HUES48 (cell line): Measurements from ENCODE around the gene SLC35B2.

Experiments used
- H3K27ac ChIP-seq: one replicate; pipeline ENCODE4 v1.7.0; 2013; ENCODE audit warnings: low read depth, low read length, inconsistent platforms
- H3K27me3 ChIP-seq: 2 replicates; pipeline ENCODE4 v1.6.1; 2013; ENCODE audit warnings: mild to moderate bottlenecking, low read length; ENCODE audit not compliant: control insufficient read depth, insufficient read depth
- H3K36me3 ChIP-seq: 2 replicates; pipeline ENCODE4 v1.6.1; 2013; ENCODE audit warnings: low read length; ENCODE audit not compliant: control insufficient read depth, insufficient read depth
- H3K4me1 ChIP-seq: 2 replicates; pipeline ENCODE4 v1.6.1; 2013; ENCODE audit warnings: mild to moderate bottlenecking, low read length; ENCODE audit not compliant: control insufficient read depth, insufficient read depth
- H3K4me3 ChIP-seq: 2 replicates; pipeline ENCODE4 v1.5.1; 2013; ENCODE audit warnings: mild to moderate bottlenecking, low read depth, low read length
- H3K9ac ChIP-seq: 2 replicates; pipeline ENCODE4 v1.6.1; 2013; ENCODE audit warnings: mild to moderate bottlenecking, low read depth, low read length, moderate library complexity
- H3K9me3 ChIP-seq: 2 replicates; pipeline ENCODE4 v1.6.1; 2013; ENCODE audit warnings: low read length; ENCODE audit not compliant: control insufficient read depth, insufficient read depth

SLC35B2 gene

GRCh38 chr6:44211284-44211683 is 46.0 kb downstream of the SLC35B2 start:
- Histone ChIP-seq H3K4me3 (no peak overlapping the region), H3K36me3 (no peaks in the 10 kb centered on the region), H3K4me1 (peaks cover 10% of the 10 kb centered on the region), H3K27ac (no peak overlapping the region), H3K27me3 (no peaks in the 10 kb centered on the region), H3K9me3 (no peaks in the 10 kb centered on the region), H3K9ac (no peak overlapping the region)

DNA sequence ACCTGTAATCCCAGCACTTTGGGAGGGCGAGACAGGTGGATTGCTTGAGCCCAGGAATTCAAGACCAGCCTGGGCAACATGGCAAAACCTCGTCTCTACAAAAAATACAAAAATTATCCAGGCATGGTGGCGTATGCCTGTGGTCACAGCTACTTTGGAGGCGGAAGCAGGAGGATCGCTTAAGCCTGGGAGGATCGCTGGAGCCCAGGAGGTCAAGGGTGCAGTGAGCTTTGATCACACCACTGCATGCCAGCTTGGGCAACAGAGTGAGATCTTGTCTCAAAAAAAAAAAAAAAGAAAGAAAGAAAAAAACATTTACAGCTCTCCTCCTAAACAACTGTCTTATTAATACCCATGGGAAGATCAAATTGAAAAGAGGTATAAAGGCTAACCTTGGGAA is 49.4 kb downstream of the SLC35B2 start:
- Histone ChIP-seq H3K9ac (no peak overlapping the region), H3K36me3 (no peaks in the 10 kb centered on the region), H3K9me3 (no peaks in the 10 kb centered on the region), H3K27me3 (no peaks in the 10 kb centered on the region), H3K4me1 (peaks cover 17% of the 10 kb centered on the region), H3K27ac (no peak overlapping the region), H3K4me3 (no peak overlapping the region)
